ENCODE measurements around the gene VWA3A. TPM values are rescaled to one million over a fixed set of nuclear protein-coding genes. Genes with fewer than 3 reads are reported as not detected.

Gene VWA3A
- total and polyA plus RNA-seq, 2 of the 4 experiments (the other 2 are of a cell fraction): not detected

- Histone ChIP-seq H3K4me1 (ENCODE audit: control insufficient read depth, insufficient read depth, low read length) (peaks cover 4% of the 10 kb centered on the region), H3K36me3 (ENCODE audit: control insufficient read depth, insufficient read depth, low read length) (no peaks in the 10 kb centered on the region), H3K9me3 (ENCODE audit: control insufficient read depth, insufficient read depth, low read length) (no peaks in the 10 kb centered on the region), H2BK15ac (ENCODE audit: low read depth, low read length) (no peak overlapping the region), H2AK5ac (ENCODE audit: low read depth, low read length) (no peak overlapping the region), H2AK9ac (replicated peaks; ENCODE audit: low read depth, low read length, poor library complexity) (peak overlapping the region; percentile 20), H3K4me3 (ENCODE audit: insufficient read depth, low read depth, low read length) (no peak overlapping the region), H3K79me1 (ENCODE audit: low read depth in 1 of 2, low read length in 2 of 2) (peaks cover 0 to 3% of the 10 kb centered on the region in 2 experiments; a peak in 1 of 4 replicates), H4K8ac (ENCODE audit: low read depth in 2 of 2, low read length in 2 of 2) (no peak overlapping the region), H3K4me2 (ENCODE audit: low read depth, low read length) (no peak overlapping the region), H3K27me3 (ENCODE audit: control insufficient read depth, insufficient read depth, low read length) (no peaks in the 10 kb centered on the region), H4K5ac (ENCODE audit: low read depth, low read length) (no peak overlapping the region), H2AFZ (replicated peaks; ENCODE audit: low read length, poor library complexity) (no peak overlapping the region), H3K9ac (ENCODE audit: low read depth, low read length) (no peak overlapping the region), H3K27ac (ENCODE audit: insufficient read depth, low read length) (no peak overlapping the region), H3K56ac (ENCODE audit: extremely low read depth, insufficient read depth, low read length) (no peak overlapping the region), H4K20me1 (ENCODE audit: insufficient read depth, low read length) (no peaks in the 10 kb centered on the region), H3K4ac (ENCODE audit: low read depth, low read length) (no peak overlapping the region), H2BK120ac (ENCODE audit: low read depth, low read length) (no peak overlapping the region), H3K14ac (replicated peaks; ENCODE audit: low read depth, low read length) (no peak overlapping the region), H2BK5ac (ENCODE audit: low read depth, low read length, poor library complexity, severe bottlenecking) (no peak overlapping the region), H3K18ac (ENCODE audit: low read depth, low read length) (no peak overlapping the region), H3K9me1 (ENCODE audit: insufficient read depth, low read length) (peaks cover 14% of the 10 kb centered on the region), H3K23ac (ENCODE audit: low read depth, low read length) (no peak overlapping the region), H4K91ac (ENCODE audit: insufficient read depth, low read depth, low read length) (no peak overlapping the region), H2BK20ac (ENCODE audit: low read depth, low read length) (no peak overlapping the region)
- ChIA-PET POLR2A (ENCODE audit: unreplicated experiment) (no interaction called here), CTCF (no interaction called here)
- DNase-seq: no peak
- no peak for ATAC-seq (ENCODE audit: low read depth)
- dilution Hi-C loops (cut with HindIII; ENCODE audit: low sequenced_read_pairs, unreplicated experiment): no loop called here
- BruUV-seq (replicated peaks): no TSS peak
- intact Hi-C loops (cut with micrococcal nuclease): no loop called here
- no CpG with 5 or more reads among the region's 9 CpGs for WGBS, 2 experiments (ENCODE audit: extremely low coverage in 2 of 2, insufficient read length in 1 of 2)
- TF ChIP-seq MXI1 (IDR thresholded peaks at IDR 0.05; ENCODE audit: borderline replicate concordance, low read depth, low read length) (no peak), CHD1 (IDR thresholded peaks at IDR 0.05; ENCODE audit: low read depth, low read length) (no peak), RFX5 (IDR thresholded peaks at IDR 0.05; ENCODE audit: low read depth, low read length) (no peak), ELK1 (IDR thresholded peaks at IDR 0.05; ENCODE audit: borderline replicate concordance, low read depth, low read length) (no peak), RAD21 (IDR thresholded peaks at IDR 0.05; ENCODE audit: low read length) (no peak), RCOR1 (IDR thresholded peaks at IDR 0.05; ENCODE audit: insufficient replicate concordance, low read length) (no peak), MAZ (IDR thresholded peaks at IDR 0.05; ENCODE audit: borderline replicate concordance, low read depth, low read length) (no peak), BHLHE40 (IDR thresholded peaks at IDR 0.05; ENCODE audit: low read depth, low read length) (no peak), NFE2L2 (IDR thresholded peaks at IDR 0.05; ENCODE audit: low read depth, low read length) (no peak), SMC3 (IDR thresholded peaks at IDR 0.05; ENCODE audit: low read depth, low read length) (no peak)
- in situ Hi-C loops (cut with MboI; ENCODE audit: low sequenced_read_pairs): no loop called here
These were observed 102.5 kb downstream of the VWA3A start for GRCh38 chr16:22194707-22195444.

Data from IMR-90 (cell line).